GM12865 (cell line): Measurements from ENCODE around the gene ITPR1.

ENCODE experiments used
- DNase-seq: peaks from one replicate; pipeline ENCODE4 v3.0.0; 2010; ENCODE audit warnings: low read depth
- H3K4me3 ChIP-seq: 2 replicates; pipeline ENCODE4 v1.5.1; 2011; ENCODE audit warnings: mild to moderate bottlenecking, low read depth, low read length, control low read depth
- TF ChIP-seq, protein P1 (sequence below): IDR thresholded peaks from 2 replicates; pipeline ENCODE4 v1.5.1; 2011; ENCODE audit warnings: low read length, control low read depth, low read depth, inconsistent platforms; ENCODE audit not compliant: insufficient read depth; ENCODE audit errors: missing control alignments

Gene ITPR1

GRCh38 chr3:4505688-4506558 is 12.8 kb downstream of the ITPR1 start:
- no peak for DNase-seq
- TF ChIP-seq, protein P1, sequence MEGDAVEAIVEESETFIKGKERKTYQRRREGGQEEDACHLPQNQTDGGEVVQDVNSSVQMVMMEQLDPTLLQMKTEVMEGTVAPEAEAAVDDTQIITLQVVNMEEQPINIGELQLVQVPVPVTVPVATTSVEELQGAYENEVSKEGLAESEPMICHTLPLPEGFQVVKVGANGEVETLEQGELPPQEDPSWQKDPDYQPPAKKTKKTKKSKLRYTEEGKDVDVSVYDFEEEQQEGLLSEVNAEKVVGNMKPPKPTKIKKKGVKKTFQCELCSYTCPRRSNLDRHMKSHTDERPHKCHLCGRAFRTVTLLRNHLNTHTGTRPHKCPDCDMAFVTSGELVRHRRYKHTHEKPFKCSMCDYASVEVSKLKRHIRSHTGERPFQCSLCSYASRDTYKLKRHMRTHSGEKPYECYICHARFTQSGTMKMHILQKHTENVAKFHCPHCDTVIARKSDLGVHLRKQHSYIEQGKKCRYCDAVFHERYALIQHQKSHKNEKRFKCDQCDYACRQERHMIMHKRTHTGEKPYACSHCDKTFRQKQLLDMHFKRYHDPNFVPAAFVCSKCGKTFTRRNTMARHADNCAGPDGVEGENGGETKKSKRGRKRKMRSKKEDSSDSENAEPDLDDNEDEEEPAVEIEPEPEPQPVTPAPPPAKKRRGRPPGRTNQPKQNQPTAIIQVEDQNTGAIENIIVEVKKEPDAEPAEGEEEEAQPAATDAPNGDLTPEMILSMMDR, result no peak
- H3K4me3 ChIP-seq, result no peak overlapping the region

DNA sequence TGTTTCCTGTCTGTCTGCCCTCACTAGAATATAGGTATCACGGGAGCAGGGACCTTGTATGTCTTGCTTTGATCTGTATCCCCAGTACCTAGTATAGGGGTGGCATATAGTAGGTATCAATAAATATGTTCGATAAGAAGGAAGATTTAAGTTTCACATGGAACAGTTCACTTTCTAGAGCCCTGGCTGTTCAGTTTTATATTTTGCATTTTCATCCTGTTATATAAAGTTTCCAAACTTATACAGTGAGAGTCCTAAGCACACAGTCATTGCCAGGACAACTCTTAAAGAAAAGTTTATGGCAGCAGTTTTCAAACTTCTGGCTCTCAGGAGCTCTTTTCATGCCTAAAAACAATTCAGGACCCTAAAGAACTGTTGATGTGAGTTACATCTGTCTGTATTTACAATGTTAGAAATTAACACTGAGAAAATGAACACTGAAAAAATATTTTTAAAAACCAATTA is 13.4 kb downstream of the ITPR1 start:
- H3K4me3 ChIP-seq, result no peak overlapping the region; the same call in 1 of the 2 replicates
- TF ChIP-seq, protein P1, result no peak
- no peak for DNase-seq

DNA sequence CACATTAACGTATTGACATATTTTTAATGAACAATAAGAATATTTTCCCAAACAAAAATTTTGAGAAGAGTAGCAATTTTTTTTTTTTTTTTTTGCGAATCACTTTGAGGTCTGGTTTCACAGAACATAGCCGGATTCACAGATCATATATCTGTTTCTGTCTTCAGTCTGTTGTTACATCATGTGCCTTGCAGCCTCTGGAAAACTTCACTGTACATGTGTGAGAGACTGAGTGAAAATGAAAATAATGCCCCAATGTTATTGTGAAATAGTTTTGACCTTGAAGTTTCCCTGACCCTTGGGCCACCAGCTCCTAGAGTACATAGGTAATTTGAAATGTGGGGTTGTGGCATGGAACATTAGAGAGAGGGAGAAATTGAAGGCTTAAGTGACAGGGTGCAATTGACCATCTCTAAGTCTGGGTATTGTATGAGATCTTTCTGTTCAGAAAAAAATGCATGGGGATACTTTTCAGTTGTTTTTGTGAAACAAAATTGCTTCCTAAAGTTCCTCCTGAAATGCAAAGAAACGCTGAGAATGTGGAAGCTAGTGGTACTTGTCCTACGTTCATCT is 14.0 kb downstream of the ITPR1 start:
- no peak overlapping the region for H3K4me3 ChIP-seq
- TF ChIP-seq, protein P1, result no peak
- peak; percentile 54 for DNase-seq

GRCh38 chr3:4508048-4508981 is 15.2 kb downstream of the ITPR1 start:
- TF ChIP-seq, protein P1, result no peak
- DNase-seq, result peak; percentile 91
- H3K4me3 ChIP-seq, result peak overlapping the region; percentile 14; the same call in 1 of the 2 replicates

- DNase-seq, result no peak
- TF ChIP-seq, protein P1, result no peak
- H3K4me3 ChIP-seq, result no peak overlapping the region
Observed at GRCh38 chr3:4509043-4509442, 15.9 kb downstream of the ITPR1 start.

- TF ChIP-seq, protein P1, result no peak
- DNase-seq, result no peak
- H3K4me3 ChIP-seq, result no peak overlapping the region
Observed at GRCh38 chr3:4509983-4510755, 17.0 kb downstream of the ITPR1 start.
